GM12873 (cell line): ENCODE measurements around the gene HECA.

Experiments used
- TF ChIP-seq, protein P1 (sequence below): IDR thresholded peaks from 2 replicates; pipeline ENCODE4 v1.5.1; 2012; ENCODE audit warnings: low read depth, mild to moderate bottlenecking, moderate library complexity, low read length, control low read depth; ENCODE audit not compliant: insufficient read depth; ENCODE audit errors: missing control alignments

Gene HECA

DNA sequence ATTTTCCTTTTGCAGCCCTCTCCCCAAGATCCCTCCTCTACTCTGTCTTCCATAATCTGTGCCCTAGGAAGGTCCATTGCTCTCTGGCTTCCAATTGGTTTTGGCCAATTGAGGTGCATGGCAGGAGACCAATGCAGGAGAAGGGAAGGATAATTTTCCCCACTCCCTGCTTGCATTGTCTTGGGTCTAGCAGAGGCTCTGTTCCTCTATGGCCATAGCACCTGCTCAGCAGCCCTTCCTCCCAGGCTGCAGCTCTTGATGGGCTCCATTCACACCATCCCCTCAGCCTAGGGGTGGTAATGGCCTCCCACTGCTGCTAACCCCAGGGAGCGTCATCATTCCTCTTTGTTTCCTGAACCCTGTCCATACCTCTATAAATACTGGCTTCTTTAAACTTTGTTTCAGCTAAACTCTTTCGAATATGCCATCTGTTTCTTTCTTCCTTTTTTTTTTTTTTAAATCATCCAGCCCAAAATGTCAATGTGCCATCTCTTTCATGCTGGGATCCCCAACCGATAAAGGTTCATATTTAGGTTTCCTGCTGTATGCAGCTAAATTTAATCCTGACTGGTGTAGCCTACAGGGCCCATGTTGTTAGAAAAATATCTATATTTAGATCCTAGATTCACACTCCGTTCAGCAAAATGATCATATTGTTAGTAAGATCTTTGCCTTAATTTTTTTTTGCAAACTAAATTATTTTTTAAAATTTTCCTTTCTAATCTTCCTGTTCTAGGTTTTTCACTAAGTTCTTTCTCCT lies 63.8 kb downstream of the HECA start:
- TF ChIP-seq, protein P1, sequence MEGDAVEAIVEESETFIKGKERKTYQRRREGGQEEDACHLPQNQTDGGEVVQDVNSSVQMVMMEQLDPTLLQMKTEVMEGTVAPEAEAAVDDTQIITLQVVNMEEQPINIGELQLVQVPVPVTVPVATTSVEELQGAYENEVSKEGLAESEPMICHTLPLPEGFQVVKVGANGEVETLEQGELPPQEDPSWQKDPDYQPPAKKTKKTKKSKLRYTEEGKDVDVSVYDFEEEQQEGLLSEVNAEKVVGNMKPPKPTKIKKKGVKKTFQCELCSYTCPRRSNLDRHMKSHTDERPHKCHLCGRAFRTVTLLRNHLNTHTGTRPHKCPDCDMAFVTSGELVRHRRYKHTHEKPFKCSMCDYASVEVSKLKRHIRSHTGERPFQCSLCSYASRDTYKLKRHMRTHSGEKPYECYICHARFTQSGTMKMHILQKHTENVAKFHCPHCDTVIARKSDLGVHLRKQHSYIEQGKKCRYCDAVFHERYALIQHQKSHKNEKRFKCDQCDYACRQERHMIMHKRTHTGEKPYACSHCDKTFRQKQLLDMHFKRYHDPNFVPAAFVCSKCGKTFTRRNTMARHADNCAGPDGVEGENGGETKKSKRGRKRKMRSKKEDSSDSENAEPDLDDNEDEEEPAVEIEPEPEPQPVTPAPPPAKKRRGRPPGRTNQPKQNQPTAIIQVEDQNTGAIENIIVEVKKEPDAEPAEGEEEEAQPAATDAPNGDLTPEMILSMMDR, result no peak

DNA sequence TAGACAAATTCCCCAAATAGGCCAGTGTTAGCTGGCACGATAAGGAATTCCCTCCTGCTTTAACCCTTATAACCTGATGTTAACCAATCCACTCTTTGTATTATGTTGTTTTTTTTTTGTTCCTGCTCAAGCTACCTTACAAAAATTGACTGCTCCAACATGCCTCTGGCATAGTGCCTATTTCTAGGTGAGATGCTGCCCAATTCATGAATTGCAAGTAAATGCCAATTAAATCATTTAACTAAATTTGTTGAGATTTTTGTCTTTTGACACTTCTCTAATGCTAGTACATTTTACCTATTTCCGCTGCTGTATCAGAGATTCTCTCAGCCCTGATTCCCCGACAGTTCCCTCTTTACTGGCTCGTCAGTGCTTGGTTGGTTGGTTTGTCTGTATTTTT lies 66.5 kb downstream of the HECA start:
- TF ChIP-seq, protein P1, result no peak

DNA sequence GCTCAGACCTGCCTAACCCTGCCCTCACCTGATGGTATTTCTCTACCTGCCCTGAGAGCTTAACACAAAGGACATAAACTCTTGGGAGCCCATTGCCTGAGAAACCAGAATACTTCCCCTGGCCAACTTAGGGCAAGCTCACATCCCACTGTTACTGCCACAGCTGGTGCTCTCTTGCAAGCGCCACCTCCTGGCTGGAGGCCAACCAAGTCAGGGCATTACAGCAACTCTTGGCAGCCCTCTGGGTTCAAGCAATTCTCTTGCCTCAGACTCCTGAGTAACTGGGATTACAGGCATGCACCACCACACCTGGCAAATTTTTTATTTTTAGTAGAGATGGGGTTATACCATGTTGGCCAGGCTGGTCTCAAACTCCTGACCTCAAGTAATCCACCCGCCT lies 70.1 kb downstream of the HECA start:
- TF ChIP-seq, protein P1, result peak; percentile 15

DNA sequence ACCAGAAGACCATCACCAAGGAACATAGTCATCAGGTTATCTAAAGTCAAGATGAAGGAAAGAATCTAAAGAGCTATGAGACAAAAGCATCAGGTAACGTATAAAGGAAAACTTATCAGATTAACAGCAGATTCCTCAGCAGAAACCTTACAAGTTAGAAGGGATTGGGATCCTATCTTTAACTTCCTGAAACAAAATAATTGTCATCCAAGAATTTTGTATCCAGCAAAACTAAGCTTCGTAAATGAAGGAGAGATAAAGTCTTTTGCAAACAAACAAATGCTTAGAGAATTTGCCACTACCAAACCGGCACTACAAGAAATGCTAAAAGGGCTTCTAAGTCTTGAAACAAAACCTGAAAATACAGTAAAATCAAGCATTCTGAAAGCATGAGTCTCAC lies 71.0 kb downstream of the HECA start:
- TF ChIP-seq, protein P1, result no peak

DNA sequence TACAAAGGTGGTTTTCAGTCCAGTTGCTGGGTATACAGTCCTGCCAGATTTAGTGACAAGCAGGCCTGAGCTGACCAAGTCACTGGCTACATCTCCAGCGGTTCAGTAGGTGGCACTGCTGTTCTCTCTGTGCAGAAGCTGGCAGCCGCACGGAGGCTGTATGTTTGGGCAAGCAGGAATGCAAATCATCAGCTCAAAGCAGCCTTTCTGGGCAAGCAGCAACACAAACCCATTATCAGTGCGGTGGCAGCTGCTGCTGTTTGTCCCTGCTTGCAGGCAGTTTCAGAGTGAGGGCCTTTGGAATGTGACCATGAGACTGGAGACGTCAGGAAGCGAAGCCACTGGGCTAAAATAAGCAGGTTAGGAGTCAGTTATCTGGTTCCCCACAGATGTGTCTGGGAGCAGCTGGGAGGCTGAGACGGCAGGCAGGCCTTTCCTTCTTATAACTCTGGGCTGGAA lies 84.4 kb downstream of the HECA start:
- TF ChIP-seq, protein P1, result peak; percentile 96

DNA sequence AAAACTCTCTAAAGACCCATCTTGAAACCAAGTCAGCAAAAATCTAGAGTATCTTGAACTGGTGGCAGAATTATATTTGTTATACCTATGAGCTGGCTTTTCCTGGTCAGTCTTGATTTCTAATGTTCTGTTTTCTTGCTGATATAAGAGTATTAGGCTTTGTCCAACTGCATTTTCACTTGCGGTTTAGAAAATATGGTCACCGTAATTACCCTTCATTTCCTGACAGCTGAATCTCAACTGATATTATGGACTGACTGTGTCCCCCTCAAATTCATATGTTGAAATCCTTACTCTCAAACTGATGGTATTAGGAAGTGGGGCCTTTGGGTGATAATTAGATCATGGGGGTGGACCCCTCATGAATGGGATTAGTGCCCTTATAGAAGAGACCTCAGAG lies 84.9 kb downstream of the HECA start:
- TF ChIP-seq, protein P1, result no peak
